CD4-positive, alpha-beta T cell treated with Interleukin-15 for 4 hours (primary cell): ENCODE results near the gene VCL.
"Not testable (repeated sequence)": the region's sequence is repeated elsewhere in the genome, so short reads cannot be mapped to it uniquely, and the experiment has no call there.

ENCODE experiments used
- DNase-seq: peaks from one replicate; pipeline ENCODE4 v3.0.0-alpha.2; 2020; ENCODE audit warnings: low spot score

The VCL gene

DNA sequence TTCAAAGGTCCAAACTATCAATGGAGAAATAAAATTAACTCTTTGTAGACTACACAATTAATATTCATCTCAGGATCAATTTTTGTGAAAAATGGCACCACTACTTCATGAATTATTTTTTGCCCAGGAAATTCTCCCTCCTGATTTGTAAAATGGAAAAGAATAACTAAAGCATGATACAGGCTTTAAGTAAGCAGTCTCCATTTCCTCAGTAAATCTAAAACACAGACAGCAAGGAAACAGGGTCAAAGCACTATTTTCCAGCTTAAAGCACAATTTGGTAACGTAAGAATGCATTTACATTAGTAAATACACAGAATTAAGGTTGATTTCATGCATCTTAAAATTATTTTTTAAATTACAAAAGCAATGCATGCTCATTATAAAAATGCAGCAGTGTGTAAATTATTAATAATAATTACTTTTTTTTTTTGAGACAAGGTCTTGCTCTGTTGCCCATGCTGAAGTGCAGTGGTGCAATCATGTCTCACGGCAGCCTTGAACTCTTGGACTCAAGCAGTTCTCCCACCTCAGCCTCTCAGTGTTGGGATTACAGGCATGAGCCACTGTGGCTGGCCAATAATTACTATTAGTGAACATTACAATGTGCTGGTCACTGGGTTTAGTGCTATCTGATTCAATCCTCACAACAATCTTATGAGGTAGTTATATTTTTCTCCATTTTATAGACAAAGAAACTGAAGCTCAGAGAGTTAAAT, 26.1 kb upstream of the VCL start:
- DNase-seq: no peak

DNA sequence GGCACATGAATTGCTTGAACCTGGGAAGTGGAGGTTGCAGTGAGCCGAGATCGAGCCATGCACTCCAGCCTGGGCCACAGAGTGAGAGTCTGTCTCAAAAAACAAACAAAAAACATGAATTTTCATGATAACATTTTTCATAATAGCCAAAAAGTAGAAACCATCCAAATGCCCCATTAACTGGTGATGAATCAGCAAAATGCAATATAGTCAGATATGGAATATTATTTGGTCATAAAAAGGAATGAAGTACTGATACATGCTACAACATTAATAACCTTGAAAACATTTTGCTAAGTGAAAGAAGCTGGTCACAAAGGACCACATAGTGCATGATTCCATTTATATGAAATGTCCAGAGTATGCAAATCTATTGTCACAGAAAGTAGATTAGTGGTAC, 24.5 kb upstream of the VCL start:
- DNase-seq: no peak

DNA sequence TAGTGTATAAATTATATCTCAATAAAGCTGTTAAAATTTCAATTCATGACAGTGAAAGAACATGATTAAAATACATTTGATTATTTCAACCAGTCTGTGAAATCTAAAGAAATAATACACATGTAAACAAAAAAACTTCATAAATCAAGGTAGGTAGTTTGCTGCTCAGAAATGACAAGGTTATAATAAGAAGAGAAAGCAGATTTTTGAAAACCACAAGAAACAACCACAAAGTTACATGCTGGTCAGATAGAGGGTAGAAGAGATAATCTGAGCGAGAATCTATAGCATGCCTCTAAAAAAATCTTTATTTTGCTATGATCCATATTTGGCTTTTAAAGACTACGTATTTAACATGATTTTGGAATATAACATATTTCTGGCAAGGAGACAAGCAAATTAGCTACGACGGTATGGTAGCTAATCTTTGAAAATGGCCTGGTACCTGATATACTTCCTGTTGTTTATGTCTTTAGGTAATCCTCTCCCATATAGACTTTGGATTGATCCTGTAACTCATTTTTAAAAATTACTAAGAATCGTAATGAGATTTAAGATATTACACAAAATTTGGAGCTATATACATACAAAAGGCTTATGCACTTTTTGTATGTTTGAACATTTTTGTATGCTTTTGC, 23.5 kb upstream of the VCL start:
- DNase-seq: peak; percentile 29

DNA sequence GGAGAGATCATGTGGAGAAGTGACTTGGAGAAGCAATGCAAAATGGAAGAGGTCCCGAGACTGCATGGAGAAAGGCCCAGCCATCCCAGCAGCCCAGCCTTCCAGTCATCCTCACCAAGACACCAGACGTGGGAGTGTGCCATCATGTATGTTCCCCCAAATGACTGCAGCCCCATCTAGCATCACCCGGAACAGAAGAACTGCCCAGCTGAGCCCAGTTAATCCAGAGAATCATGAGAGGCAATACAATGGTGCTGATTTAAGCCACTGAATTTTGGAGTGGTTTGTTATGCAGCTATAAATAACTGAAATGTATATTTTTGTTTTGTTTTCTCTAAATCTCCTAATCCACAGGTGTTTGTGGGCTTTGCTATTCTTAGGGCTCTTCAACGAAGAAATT, 22.5 kb upstream of the VCL start:
- no peak for DNase-seq

DNA sequence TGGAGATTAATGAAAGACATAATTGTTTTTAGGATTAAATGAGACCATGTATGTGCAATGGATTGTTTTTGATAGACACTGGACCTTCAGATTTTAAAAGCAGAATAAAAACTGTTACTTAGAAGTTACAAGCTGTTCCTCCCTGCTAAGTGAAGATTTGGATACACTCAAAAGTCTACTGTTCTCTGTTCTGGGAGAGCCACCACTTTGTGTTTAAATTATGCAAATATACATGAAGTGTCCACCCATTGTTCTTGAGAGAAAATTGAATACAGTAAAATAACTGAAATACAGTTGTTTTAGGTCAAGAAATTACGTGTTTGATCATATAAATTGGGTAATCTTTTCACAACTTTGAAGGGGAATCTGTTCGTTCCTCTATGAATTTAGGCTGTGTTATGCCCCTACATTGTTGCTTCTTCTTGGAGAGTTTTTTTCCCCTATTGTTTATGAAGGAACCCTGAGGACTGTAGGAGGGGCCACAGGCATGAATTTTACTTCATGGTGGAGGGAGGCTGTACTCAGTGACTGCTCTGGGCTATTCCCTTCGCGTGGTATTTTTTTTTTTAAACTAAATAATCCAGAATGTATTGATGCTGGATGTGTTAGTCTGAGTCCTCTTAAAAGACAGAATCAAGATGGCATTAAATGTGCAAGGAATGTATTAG, 18.6 kb upstream of the VCL start:
- no peak for DNase-seq

DNA sequence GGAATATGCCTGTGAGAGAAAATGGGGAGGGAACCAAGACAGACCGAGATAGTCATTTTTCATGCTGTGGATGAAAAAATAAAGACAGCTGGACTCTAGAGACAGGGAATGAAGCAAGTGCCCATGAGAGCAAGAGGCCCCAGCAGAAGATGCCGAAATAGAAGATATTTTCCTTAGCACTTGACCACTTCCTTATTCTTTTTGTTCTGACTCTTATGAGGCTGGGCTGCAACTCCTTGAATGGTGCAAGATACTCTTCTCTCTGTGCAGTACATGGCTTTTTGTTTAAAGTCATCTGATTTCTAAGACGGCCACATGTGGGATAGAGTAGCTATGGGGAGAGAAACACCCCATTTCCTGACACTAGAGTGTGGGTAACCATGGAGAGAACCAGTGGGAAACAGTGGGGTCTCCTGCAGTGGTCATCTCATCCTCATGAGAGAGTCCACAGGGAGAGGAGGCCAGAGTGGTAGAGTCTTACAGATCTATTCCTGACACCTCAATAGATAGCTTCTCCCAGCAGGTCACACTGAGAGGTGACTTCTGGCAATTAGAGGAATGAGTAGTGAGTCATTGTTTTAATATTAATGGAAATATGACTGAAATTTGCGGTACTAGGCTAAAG, 18.0 kb upstream of the VCL start:
- no peak for DNase-seq

DNA sequence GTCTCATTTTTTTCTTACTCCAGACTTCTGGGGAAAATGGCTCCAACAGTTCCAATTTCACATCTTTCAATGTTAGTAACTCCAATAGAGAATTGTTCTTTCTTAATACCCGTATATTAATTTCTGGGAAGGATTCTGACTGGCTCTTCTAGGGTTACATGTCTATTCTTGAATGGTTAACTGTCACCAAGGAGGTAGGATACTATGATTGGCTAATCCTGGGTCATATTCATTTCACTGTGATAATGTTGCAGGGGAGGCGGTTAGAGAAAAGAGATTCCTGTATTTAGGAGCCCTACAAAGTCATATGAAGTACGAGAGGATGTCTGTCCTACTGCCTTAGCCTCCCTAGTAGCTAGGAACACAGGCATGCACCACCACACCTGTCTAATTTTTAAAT, 16.1 kb upstream of the VCL start:
- DNase-seq: no peak

DNA sequence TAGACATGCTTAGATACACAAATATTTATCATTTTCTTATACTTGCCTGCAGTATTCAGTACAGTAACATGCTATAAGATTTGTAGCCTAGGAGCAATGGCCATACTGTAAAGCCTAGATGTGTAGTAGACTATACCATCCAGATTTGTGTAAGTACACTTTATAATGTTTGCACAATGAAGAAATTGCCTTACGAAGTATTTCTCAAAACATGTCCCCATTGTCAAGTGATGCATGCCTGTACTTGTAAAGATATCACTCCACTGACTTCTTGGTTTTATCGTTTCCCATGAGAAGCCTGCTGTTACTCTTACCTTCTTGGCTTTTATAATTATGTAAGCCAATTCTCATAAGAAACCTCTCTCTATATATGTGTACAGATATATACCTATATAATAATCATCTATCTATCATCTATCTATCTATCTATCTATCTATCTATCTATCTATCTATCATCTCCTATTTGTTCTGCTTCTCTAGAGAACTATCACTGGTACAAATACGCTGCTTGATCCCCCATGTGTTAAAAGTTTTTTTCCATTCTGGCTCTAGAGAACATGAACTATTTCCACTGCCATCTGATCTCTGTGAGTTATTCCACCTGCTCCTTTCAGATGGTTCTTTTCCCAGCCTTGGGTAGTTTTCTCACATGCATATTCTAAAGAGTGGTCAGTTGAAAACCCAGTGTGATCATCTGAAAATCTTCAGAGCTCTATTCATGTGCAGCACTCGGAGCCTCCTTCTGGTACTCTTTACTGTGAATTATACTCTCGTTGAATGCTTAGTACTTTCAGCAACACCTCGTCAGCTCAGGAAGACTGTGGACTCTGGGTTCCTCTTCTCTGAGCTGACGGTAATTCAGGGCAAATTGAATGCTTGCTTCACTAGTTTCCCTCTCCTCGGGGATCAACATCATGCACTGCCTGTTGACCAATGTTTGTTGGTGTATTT, 14.5 kb upstream of the VCL start:
- DNase-seq: no peak

DNA sequence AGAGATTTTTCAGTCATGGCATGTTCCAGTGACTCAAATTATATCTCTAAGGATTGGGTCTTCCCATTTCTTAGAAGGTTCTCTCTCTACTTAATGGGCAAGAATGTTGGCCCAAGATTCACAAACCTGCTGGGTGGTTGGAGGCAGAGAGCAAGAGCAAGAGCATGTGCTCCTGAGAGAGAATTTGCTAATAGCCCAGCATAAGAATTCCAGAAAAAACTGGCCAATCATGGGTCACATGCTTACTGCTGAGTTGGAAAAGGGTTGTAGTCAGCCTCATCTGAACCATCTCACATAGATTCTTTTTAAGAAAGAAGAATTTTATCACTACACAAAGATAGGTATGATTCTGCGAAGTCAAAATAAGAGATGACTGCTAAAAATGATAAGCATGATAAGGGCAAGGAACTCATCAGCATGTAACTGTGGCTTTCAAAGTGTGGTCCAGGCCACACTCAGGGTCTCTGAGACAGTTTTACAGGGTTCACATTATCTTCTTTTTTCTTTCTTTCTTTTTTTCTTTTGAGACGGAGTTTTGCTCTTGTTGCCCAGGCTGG, 8.2 kb upstream of the VCL start:
- DNase-seq: no peak

DNA sequence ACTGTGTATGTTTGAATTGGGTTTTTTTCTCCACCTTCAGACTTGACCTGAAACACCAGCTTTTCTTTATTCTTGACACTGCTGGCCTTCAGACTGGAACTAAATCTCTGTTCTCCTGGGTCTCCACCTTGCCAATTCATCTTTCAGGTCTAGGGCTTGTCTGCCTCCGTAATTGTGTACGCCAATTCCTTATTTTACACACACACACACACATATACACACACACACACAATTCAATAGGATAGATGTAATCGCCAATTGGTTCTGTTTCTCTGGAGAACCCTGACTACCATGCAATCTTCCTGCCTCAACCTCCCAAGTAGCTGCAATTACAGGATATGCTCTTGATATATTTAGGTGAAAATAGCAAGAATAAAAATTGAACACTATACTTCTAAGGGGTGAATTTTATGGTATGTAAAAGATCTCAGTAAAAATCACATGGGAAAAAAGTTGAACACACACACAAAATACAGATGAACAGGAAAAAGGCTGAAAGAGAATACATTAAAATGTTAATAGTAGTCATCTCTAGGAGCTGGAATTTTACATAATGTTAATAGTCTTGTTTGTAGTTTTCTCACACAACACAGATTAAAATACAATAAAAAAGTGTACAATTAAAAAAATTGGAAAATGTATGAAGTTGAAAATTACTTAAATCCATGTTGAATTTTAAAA, 6.6 kb upstream of the VCL start:
- DNase-seq: no peak

DNA sequence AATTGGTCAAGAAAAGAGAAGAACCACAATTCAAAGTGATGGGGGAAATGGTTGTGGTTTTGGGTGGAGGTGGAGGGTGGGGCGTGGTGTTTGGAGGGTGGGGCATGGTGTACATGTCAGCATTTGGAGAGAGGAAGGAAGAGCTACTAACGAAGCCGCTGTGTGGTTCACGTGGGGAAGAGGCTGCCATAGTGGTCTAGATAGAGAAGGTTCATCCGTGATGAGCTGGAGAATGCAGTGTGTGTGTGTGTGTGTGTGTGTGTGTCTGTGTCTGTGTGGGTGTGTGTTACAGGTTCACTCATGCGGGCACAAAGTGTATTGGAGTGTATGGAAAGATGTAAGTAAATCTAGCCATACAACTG, 6.1 kb upstream of the VCL start:
- peak; percentile 86 for DNase-seq

DNA sequence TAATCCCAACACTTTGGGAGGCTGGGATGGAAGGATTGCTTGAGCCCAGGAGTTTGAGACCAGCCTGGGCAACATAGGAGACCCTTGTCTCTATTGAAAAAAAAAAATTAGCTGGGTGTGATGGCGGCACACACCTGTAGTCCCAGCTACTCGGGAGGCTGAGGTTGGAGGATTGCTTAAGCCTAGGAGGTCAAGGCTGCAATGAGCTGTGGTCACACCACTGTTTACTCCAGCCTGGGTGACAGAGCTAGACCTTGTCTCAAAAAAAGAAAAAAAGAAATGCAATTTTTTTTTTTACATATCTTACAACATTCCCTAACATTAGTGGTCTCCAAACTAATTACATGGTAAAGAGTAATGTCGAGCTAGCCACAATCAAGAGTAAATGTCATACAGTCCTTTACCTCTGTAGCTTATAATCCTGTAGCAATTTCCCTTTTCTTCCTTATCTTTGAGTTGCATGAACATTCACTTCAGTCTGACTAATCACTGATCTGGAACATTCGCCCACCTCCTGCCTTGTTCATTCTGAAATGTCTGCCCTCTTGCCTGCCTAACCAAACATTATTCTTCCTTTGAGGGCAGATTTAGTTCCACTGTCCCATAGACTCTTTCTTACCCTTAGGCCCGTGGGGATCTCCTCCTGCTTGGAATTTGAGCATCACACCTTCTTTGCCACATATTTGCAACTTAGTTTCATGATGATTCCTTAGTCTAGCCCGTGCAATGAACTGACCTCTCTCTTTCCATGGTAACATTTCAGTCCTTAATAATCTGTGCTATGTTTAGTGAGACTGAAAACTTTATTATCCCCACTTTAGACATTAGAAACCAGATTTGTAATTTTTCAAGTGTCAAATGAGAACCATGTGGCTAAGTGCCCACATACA, 4.8 kb upstream of the VCL start:
- DNase-seq: no peak

DNA sequence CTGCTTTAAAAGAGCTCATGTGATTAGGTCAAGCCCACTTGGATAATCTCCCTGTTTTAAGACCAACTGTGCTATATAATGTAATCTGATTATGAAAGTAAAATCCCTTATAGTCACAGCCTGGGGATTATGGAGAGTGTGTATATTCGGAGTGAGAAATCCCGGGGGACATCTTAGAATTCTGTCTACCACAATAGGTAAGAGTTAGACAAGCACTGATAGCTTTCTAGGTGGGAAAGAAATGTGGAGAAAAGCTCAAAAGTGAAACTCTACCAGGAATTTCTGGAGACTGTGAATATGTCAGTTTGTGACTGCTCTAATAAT, 2.9 kb upstream of the VCL start:
- DNase-seq: no peak

DNA sequence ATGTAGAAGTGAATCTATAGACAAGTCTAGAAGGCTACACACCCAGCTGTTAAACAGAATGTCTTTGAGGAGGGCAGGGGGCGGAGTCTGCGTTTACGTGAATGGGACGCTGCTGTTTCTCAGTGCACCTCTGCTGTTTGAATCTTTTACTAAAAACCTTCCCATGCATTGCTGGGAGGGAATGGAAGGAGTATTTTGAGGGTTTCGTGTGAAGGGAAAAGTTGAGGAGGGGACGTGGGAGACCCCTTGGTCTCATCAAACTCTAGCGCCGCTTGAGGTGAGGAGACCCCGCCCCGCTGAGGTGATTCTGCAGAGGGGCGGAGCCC, 492 bp upstream of the VCL start:
- peak; percentile 53 for DNase-seq

DNA sequence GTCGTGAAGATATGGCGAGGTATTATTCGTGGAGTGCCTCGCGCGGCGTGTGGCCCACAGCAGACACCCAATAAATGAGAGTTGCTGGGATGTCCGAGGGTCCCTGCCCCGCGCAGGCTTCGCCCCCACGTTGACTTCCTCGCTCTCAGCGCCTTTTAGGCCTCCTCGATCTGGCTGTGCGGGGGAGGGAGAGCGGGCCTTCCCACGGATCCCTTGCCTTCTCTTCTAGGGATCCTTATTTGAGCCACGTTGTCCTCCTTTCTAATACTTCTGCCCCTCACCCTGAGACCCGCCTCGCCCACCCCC, 660 bp downstream of the VCL start:
- no peak for DNase-seq

DNA sequence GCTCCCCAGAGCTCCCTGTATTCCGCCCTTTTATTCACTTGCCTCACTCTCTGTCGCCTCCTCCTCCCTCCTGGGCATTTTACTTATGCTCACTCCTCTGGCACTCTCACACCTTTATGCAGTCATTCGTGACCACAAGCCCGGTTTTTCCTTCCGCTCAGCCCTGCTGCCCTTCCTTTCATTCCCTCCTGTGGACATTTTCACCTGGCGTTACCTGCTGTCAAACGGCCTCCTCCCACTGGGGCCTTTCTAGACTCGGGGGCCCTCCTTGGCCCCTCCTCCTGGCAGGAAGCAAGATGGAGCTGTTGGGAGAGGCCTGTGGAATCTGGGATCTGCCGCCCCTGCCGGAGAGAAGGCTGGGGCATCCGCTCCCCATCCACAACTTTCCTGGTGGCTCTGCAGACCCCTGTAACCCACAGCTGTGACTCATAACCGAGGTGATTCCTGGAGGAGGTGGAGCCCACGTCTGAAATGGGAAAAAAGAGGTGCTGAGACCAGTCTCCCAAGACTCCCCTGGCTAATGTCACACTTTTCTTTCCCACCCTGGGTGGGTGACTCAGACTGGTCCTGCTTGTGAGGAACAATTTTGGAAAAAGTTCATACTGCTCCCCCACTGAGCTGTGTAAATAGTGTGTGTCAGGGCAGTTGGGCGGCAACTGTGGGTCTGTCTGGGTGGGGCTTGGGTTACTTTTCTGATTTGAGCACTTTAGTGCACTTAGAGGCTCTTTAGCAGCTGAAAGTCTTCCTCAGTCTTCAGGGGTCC, 1.2 kb downstream of the VCL start:
- DNase-seq: no peak

DNA sequence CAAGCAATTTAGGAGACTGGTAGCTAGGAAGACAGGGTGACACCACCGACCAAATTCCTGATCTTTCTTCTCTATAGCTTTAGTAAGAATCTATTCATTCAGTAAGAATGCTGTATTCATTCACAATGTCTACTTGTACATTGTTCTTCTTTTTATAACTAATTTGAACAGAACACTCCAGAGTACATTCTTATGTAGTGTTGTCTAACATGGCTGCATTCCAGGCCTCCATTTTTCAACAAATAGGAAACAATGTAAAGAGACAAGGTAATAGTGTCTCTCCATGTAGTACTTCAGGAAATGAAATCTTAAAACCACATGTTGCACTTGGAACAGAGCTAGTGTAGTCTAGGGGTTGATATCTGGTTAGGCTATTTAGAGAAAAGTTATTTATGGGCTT, 1.8 kb downstream of the VCL start:
- DNase-seq: no peak

DNA sequence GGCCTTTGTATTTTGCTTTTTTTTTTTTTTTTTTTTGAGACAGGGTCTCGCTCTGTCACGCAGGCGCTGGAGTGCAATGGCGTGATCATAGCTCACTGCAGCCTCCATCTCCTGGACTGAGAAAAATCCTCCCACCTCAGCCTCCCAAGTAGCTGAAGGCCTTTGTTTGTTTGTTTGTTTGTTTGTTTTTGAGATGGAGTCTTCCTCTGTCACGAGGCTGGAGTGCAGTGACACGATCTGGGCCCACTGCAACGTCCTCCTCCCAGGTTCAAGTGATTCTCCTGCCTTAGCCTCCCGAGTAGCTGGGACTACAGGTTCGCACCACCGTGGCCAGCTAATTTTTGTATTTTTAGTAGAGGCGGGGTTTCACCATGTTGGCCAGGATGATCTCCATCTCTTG, 2.3 kb downstream of the VCL start:
- not testable (repeated sequence) for DNase-seq

DNA sequence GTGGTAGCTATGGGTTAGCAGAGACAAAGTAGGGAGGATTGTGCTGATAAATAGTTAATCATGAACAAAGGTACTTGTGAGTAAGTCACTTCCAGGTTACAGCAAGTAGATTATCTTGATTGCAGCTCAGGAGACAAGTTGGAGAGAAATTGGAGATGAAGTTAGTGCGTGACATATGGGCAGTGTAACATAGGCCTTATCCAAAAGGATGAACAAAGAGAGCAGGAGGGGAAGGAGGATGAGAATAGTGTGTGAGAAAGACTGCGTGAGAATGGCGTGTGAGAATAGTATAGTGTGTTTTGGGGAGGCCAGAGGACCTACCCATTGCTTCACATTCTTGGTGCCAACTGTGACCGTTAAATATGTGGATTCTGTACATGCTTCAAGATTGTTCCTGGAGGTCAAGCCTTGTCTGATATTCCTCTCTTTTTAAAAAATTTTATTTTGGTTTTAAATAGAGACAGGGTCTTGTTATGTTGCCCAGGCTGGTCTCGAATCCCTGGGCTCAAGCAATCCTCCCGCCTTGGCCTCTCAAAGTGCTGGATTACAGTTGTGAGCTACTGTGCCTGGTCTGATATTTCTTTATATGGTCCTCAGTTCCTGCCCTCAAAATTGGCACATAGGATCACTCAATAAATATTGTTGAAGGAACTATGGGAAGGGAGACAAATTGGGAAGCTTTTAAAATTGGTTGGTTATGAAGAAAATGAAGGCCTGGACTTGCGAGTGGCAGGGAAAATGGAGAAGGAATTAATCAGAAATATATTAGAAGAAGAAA, 3.2 kb downstream of the VCL start:
- DNase-seq: no peak
